CD14-positive monocyte (primary cell): ENCODE data around the gene DAB2IP. TPM values are rescaled to one million over a fixed set of nuclear protein-coding genes. Genes with fewer than 3 reads are reported as not detected.
A peak's percentile ranks its signal among the peaks of the same experiment; 100 is the strongest.

Experiments
- DNase-seq, 3 donors: peaks; one replicate each; pipeline ENCODE4 v3.0.0-alpha.2; 2011 to 2022
- H2AFZ ChIP-seq: 2 replicates; pipeline ENCODE4 v1.6.0; 2012; ENCODE audit warnings: mild to moderate bottlenecking, low read depth, low read length, inconsistent platforms; ENCODE audit not compliant: insufficient read depth, poor library complexity, severe bottlenecking
- H3K27ac ChIP-seq, 2 donors: 1 replicate in 1 of 2; 2 replicates in 1 of 2; pipeline ENCODE4 v1.5.1; 2012 to 2013; ENCODE audit warnings: low read length in 2 of 2, control low read depth in 1 of 2, inconsistent platforms in 1 of 2, low read depth in 1 of 2, mild to moderate bottlenecking in 1 of 2
- H3K27me3 ChIP-seq, 2 donors: one replicate each; pipeline versions ENCODE4 v1.6.0 to v1.6.1; 2011 to 2013; ENCODE audit warnings: low read length in 2 of 2; ENCODE audit not compliant: control insufficient read depth in 2 of 2, insufficient read depth in 2 of 2
- H3K36me3 ChIP-seq, 2 donors: replicated peaks in 1 of 2; 1 replicate in 1 of 2; 2 replicates in 1 of 2; pipeline versions ENCODE4 v1.5.1 to v1.6.1; 2012 to 2013; ENCODE audit warnings: low read length in 2 of 2, control low read depth in 1 of 2, inconsistent platforms in 1 of 2, mild to moderate bottlenecking in 1 of 2; ENCODE audit not compliant: insufficient read depth in 2 of 2, control insufficient read depth in 1 of 2
- H3K4me1 ChIP-seq, 2 donors: 1 replicate in 1 of 2; 2 replicates in 1 of 2; pipeline versions ENCODE4 v1.5.1 to v1.6.1; 2012 to 2013; ENCODE audit warnings: low read length in 2 of 2, control low read depth in 1 of 2, inconsistent platforms in 1 of 2, mild to moderate bottlenecking in 1 of 2, moderate library complexity in 1 of 2; ENCODE audit not compliant: insufficient read depth in 2 of 2, control insufficient read depth in 1 of 2
- H3K4me2 ChIP-seq: replicated peaks from 2 replicates; pipeline ENCODE3; 2012; ENCODE audit warnings: low read length, moderate library complexity, mild to moderate bottlenecking; ENCODE audit not compliant: poor library complexity, severe bottlenecking; ENCODE audit errors: extremely low read depth
- H3K4me3 ChIP-seq, 3 experiments: fragments of 200-600 bp in 1 of 3; sonication (generic) in 1 of 3; replicated peaks in 1 of 3; 1 replicate in 2 of 3; 2 replicates in 1 of 3; pipeline ENCODE4 v1.5.1; 2011 to 2013; ENCODE audit warnings: low read length in 3 of 3, mild to moderate bottlenecking in 3 of 3, control low read depth in 2 of 3, low read depth in 2 of 3, inconsistent platforms in 1 of 3, moderate library complexity in 1 of 3
- H3K79me2 ChIP-seq: 2 replicates; pipeline ENCODE4 v1.6.0; 2012; ENCODE audit warnings: mild to moderate bottlenecking, control low read depth, inconsistent platforms, low read length, moderate library complexity; ENCODE audit not compliant: insufficient read depth
- H3K9ac ChIP-seq: 2 replicates; pipeline ENCODE4 v1.6.0; 2017; ENCODE audit warnings: low read length, mild to moderate bottlenecking; ENCODE audit not compliant: insufficient read depth, poor library complexity, severe bottlenecking
- H3K9me3 ChIP-seq, 2 donors: replicated peaks in 1 of 2; 1 replicate in 1 of 2; 2 replicates in 1 of 2; pipeline versions ENCODE4 v1.5.1 to v1.6.1; 2012 to 2013; ENCODE audit warnings: low read length in 2 of 2, control low read depth in 1 of 2; ENCODE audit not compliant: control insufficient read depth in 1 of 2, insufficient read depth in 1 of 2
- H4K20me1 ChIP-seq: 2 replicates; pipeline ENCODE4 v1.6.0; 2012; ENCODE audit warnings: mild to moderate bottlenecking, low read length, control low read depth, moderate library complexity; ENCODE audit not compliant: insufficient read depth
- H3K27ac Mint-ChIP-seq, 7 donors: one replicate each; pipeline ENCODE4 v1.8.0; 2020; ENCODE audit warnings: mild to moderate bottlenecking in 7 of 7, mixed read lengths in 7 of 7, moderate library complexity in 6 of 7, inconsistent platforms in 2 of 7
- H3K27me3 Mint-ChIP-seq, 3 donors: one replicate each; pipeline ENCODE4 v1.8.0; 2021 to 2022; ENCODE audit warnings: low read depth in 3 of 3, mild to moderate bottlenecking in 3 of 3, mixed read lengths in 3 of 3, moderate library complexity in 3 of 3, inconsistent platforms in 1 of 3
- H3K36me3 Mint-ChIP-seq, 2 donors: one replicate each; pipeline ENCODE4 v1.8.0; 2020; ENCODE audit warnings: mixed read lengths in 2 of 2, inconsistent platforms in 1 of 2, mild to moderate bottlenecking in 1 of 2
- H3K4me1 Mint-ChIP-seq: one replicate; pipeline ENCODE4 v1.8.0; 2020; ENCODE audit warnings: mild to moderate bottlenecking, mixed read lengths
- H3K4me3 Mint-ChIP-seq, 2 donors: one replicate each; pipeline ENCODE4 v1.8.0; 2020; ENCODE audit warnings: mild to moderate bottlenecking in 2 of 2, mixed read lengths in 2 of 2, moderate library complexity in 1 of 2
- H3K9me3 Mint-ChIP-seq, 7 donors: one replicate each; pipeline ENCODE4 v1.8.0; 2020 to 2022; ENCODE audit warnings: mixed read lengths in 7 of 7, mild to moderate bottlenecking in 6 of 7, moderate library complexity in 6 of 7, inconsistent platforms in 2 of 7
- CTCF ChIP-seq: fragments of 200-600 bp; IDR thresholded peaks from one replicate; pipeline ENCODE4 v1.8.0; 2022; ENCODE audit warnings: antibody characterized with exemption, mild to moderate bottlenecking
- WGBS: methylation state at CpG from one replicate; pipeline ENCODE4 v1.1.5; 2013; ENCODE audit warnings: missing lambda C conversion rate; ENCODE audit not compliant: insufficient coverage; 5-methylcytosine and 5-hydroxymethylcytosine counted together
- intact Hi-C, 2 donors: fragments of 100-400 bp; cut with micrococcal nuclease; formaldehyde crosslinking; loops; one replicate each; pipeline versions ENCODE4 v1.15.0 to v1.15.1; 2023
- polyA plus RNA-seq, 3 donors: library from polyadenylated mRNA; depleted of rRNA in 1 of 3; unstranded in 2 of 3; stranded (reverse) in 1 of 3; fragments of 300-500 nt in 2 of 3; fragments of >200 nt in 1 of 3; fragmentation: Illumina TruSeq in 2 of 3; gene quantifications; 1 replicate in 2 of 3; 2 replicates in 1 of 3; pipeline ENCODE4 v1.2.3, GENCODE V29; 2012 to 2021

The DAB2IP gene
- polyA plus RNA-seq, 3 donors = 0.13 TPM; not detected in 2

GRCh38 chr9:121612511-121612998 lies 38.9 kb upstream of the DAB2IP start:
- Histone ChIP-seq H3K36me3 (no peaks in the 10 kb centered on the region), H3K27me3 (peaks cover 0 to 25% of the 10 kb centered on the region in 2 donors), H3K4me3 (no peak overlapping the region), H4K20me1 (no peaks in the 10 kb centered on the region), H3K4me1 (peaks cover 16 to 22% of the 10 kb centered on the region in 2 donors), H3K79me2 (no peaks in the 10 kb centered on the region), H2AFZ (no peak overlapping the region), H3K27ac (no peak overlapping the region), H3K9ac (no peak overlapping the region), H3K9me3 (no peaks in the 10 kb centered on the region), H3K4me2 (no peak overlapping the region)
- Mint-ChIP-seq H3K27me3 (peaks cover 41 to 72% (median 46%) of the 10 kb centered on the region in 3 donors), H3K9me3 (peaks cover 0 to 2% (median 0%) of the 10 kb centered on the region in 7 donors), H3K36me3 (no peaks in the 10 kb centered on the region), H3K4me1 (peaks cover 19% of the 10 kb centered on the region), H3K27ac (no peak overlapping the region), H3K4me3 (peak overlapping the region in 1 of 2 donors; percentile 64)
- no peak for TF ChIP-seq CTCF
- DNase-seq = no peak
- 0% methylated on average over 3 of the region's 9 CpGs for WGBS
- intact Hi-C loops = no loop called here

GRCh38 chr9:121613009-121613752 lies 38.3 kb upstream of the DAB2IP start:
- no peak overlapping the region for H3K4me2 ChIP-seq
- Mint-ChIP-seq H3K36me3 (no peaks in the 10 kb centered on the region), H3K9me3 (peaks cover 0 to 2% (median 0%) of the 10 kb centered on the region in 7 donors), H3K4me3 (peak overlapping the region in 1 of 2 donors; percentile 64), H3K27me3 (peaks cover 39 to 67% (median 44%) of the 10 kb centered on the region in 3 donors), H3K27ac (no peak overlapping the region), H3K4me1 (peaks cover 18% of the 10 kb centered on the region)
- WGBS = 0% methylated on average over 4 of the region's 11 CpGs
- TF ChIP-seq CTCF = no peak
- H3K27me3 ChIP-seq = peaks cover 0 to 22% of the 10 kb centered on the region in 2 donors
- H4K20me1 ChIP-seq = no peaks in the 10 kb centered on the region
- H3K27ac ChIP-seq = no peak overlapping the region
- H3K36me3 ChIP-seq = no peaks in the 10 kb centered on the region
- peaks cover 13 to 18% of the 10 kb centered on the region in 2 donors for H3K4me1 ChIP-seq
- no peaks in the 10 kb centered on the region for H3K9me3 ChIP-seq
- no peak overlapping the region for H2AFZ ChIP-seq
- intact Hi-C loops = no loop called here
- no peaks in the 10 kb centered on the region for H3K79me2 ChIP-seq
- no peak overlapping the region for H3K9ac ChIP-seq
- no peak overlapping the region for H3K4me3 ChIP-seq
- no peak for DNase-seq
